HCT116 (cell line): ENCODE data around the gene VEPH1. TPM values are rescaled to one million over a fixed set of nuclear protein-coding genes. Genes with fewer than 3 reads are reported as not detected.

Source experiments
- ATAC-seq: fragments of 200-7000 bp; cut with Tn5 transposase; 2 replicates; pipeline ENCODE4 v1.9.1; 2020; ENCODE audit warnings: mild to moderate bottlenecking, moderate library complexity
- BruUV-seq: library from RNA; stranded (reverse); fragments of 400-500 nt; replicated peaks from 2 replicates; lab custom pipeline; 2021; lab: Mats Ljungman, UMichigan
- CTCF ChIA-PET: fragments of 300-600 bp; sonication (Branson Sonifier 250); formaldehyde crosslinking; loops from one replicate; lab custom pipeline; 2021; ENCODE audit warnings: antibody characterized with exemption; lab: Charles Lee
- POLR2A ChIA-PET: fragments of 300-600, 350-600 bp; sonication (Branson Sonifier 250); formaldehyde crosslinking; loops from one replicate; lab custom pipeline; 2021; ENCODE audit warnings: antibody characterized with exemption; lab: Charles Lee
- RAD21 ChIA-PET, 2 experiments: fragments of 300-600 bp; sonication (Branson Sonifier 250); formaldehyde crosslinking; loops; one replicate each; lab custom pipeline; 2023; ENCODE audit warnings: low total read pairs in 2 of 2; ENCODE audit not compliant: uncharacterized antibody in 2 of 2, unreplicated experiment in 2 of 2, low non-redundant PET in 1 of 2; lab: Charles Lee
- DNase-seq: peaks from one replicate; pipeline ENCODE4 v3.0.0-alpha.2; 2010; ENCODE audit warnings: low read depth, low spot score
- H2AFZ ChIP-seq: fragments of 200-600 bp; shearing (Covaris generic), sonication (generic); 2 replicates; pipeline ENCODE4 v1.6.1; 2017; ENCODE audit warnings: low read depth, mixed run types, mixed read lengths, antibody characterized with exemption, low read length; ENCODE audit not compliant: poor library complexity, severe bottlenecking
- H3K27ac ChIP-seq: 2 replicates; pipeline ENCODE4 v1.5.1; 2012; ENCODE audit warnings: low read depth, low read length
- H3K27me3 ChIP-seq: fragments of 200-600 bp; sonication (generic); 2 replicates; pipeline ENCODE4 v1.6.1; 2016; ENCODE audit warnings: mixed run types, low read length, mixed read lengths; ENCODE audit not compliant: insufficient read depth
- H3K36me3 ChIP-seq, 2 experiments: fragments of 200-500 bp in 1 of 2; fragments of 200-600 bp in 1 of 2; sonication (Bioruptor generic) in 1 of 2; sonication (generic) in 1 of 2; 2 replicates each; pipeline versions ENCODE4 v1.5.1 to v1.6.1; 2014 to 2016; ENCODE audit warnings: low read length in 2 of 2, inconsistent platforms in 1 of 2, mixed read lengths in 1 of 2, mixed run types in 1 of 2; ENCODE audit not compliant: insufficient read depth in 2 of 2, control insufficient read depth in 1 of 2
- H3K4me1 ChIP-seq, 2 experiments: fragments of 200-600 bp in 1 of 2; sonication (generic) in 1 of 2; 2 replicates each; pipeline versions ENCODE4 v1.5.1 to v1.6.1; 2012 to 2017; ENCODE audit warnings: low read length in 2 of 2, inconsistent platforms in 1 of 2, mild to moderate bottlenecking in 1 of 2, mixed read lengths in 1 of 2, mixed run types in 1 of 2, moderate library complexity in 1 of 2; ENCODE audit not compliant: insufficient read depth in 2 of 2, control insufficient read depth in 1 of 2
- H3K4me2 ChIP-seq: fragments of 200-600 bp; sonication (generic); 2 replicates; pipeline ENCODE4 v1.6.1; 2017; ENCODE audit warnings: mixed run types, low read length, mixed read lengths
- H3K4me3 ChIP-seq, 2 experiments: fragments of 200-600 bp in 1 of 2; sonication (generic) in 1 of 2; replicated peaks in 1 of 2; 2 replicates each; pipeline ENCODE4 v1.5.1; 2011 to 2016; ENCODE audit warnings: low read length in 2 of 2, control low read depth in 1 of 2, low read depth in 1 of 2, mild to moderate bottlenecking in 1 of 2, mixed read lengths in 1 of 2, mixed run types in 1 of 2
- H3K79me2 ChIP-seq: fragments of 200-600 bp; sonication (generic); 2 replicates; pipeline ENCODE4 v1.6.1; 2017; ENCODE audit warnings: mild to moderate bottlenecking, mixed run types, low read length, moderate library complexity, mixed read lengths; ENCODE audit not compliant: insufficient read depth
- H3K9ac ChIP-seq: fragments of 200-600 bp; sonication (generic); 2 replicates; pipeline ENCODE4 v1.6.1; 2016; ENCODE audit warnings: low read length, mixed read lengths
- H3K9me2 ChIP-seq: fragments of 200-600 bp; sonication (generic), shearing (Covaris generic); 2 replicates; pipeline ENCODE4 v1.6.1; 2017; ENCODE audit warnings: mixed run types, mild to moderate bottlenecking, moderate library complexity; ENCODE audit not compliant: insufficient read depth
- H3K9me3 ChIP-seq, 2 experiments: fragments of 200-500 bp in 1 of 2; fragments of 200-600 bp in 1 of 2; sonication (Bioruptor generic) in 1 of 2; sonication (generic) in 1 of 2; 2 replicates each; pipeline ENCODE4 v1.6.1; 2014 to 2017; ENCODE audit warnings: low read length in 2 of 2, mixed read lengths in 2 of 2, inconsistent platforms in 1 of 2, low read depth in 1 of 2, mild to moderate bottlenecking in 1 of 2, mixed run types in 1 of 2, moderate library complexity in 1 of 2; ENCODE audit not compliant: control insufficient read depth in 1 of 2, insufficient read depth in 1 of 2
- H4K20me1 ChIP-seq: fragments of 200-600 bp; sonication (generic), shearing (Covaris generic); 2 replicates; pipeline ENCODE4 v1.6.1; 2017; ENCODE audit warnings: mixed run types, mild to moderate bottlenecking, moderate library complexity; ENCODE audit not compliant: insufficient read depth
- EGR1 ChIP-seq: IDR thresholded peaks from 2 replicates; pipeline ENCODE4 v1.6.1; 2012; ENCODE audit warnings: low read depth
- ELF1 ChIP-seq: IDR thresholded peaks from 2 replicates; pipeline ENCODE4 v1.6.1; 2012; ENCODE audit warnings: low read depth, borderline replicate concordance
- EZH2 ChIP-seq: fragments of 200-600 bp; sonication (generic); IDR thresholded peaks from 2 replicates; pipeline ENCODE4 v1.6.1; 2017; ENCODE audit warnings: antibody characterized with exemption, mixed run types
- EZH2phosphoT487 ChIP-seq: fragments of 200-600 bp; IDR thresholded peaks from 2 replicates; pipeline ENCODE4 v1.6.1; 2018; ENCODE audit warnings: antibody characterized with exemption, borderline replicate concordance
- FOSL1 ChIP-seq: IDR thresholded peaks from 2 replicates; pipeline ENCODE4 v1.6.1; 2012; ENCODE audit warnings: low read depth
- JUND ChIP-seq: IDR thresholded peaks from 2 replicates; pipeline ENCODE4 v1.6.1; 2012
- POLR2A ChIP-seq: IDR thresholded peaks from 2 replicates; pipeline ENCODE4 v1.7.0; 2011; ENCODE audit warnings: borderline replicate concordance; ENCODE audit not compliant: insufficient read depth, insufficient read length; ENCODE audit errors: extremely low read depth
- RAD21 ChIP-seq: IDR thresholded peaks from 2 replicates; pipeline ENCODE4 v1.6.1; 2012; ENCODE audit warnings: low read depth, mild to moderate bottlenecking
- SP1 ChIP-seq: IDR thresholded peaks from 2 replicates; pipeline ENCODE4 v1.6.1; 2012; ENCODE audit warnings: low read depth
- SRF ChIP-seq: IDR thresholded peaks from 2 replicates; pipeline ENCODE4 v1.6.1; 2012; ENCODE audit warnings: low read depth
- TCF7L2 ChIP-seq: IDR thresholded peaks from 2 replicates; pipeline ENCODE4 v1.7.0; 2011; ENCODE audit warnings: borderline replicate concordance, inconsistent platforms; ENCODE audit not compliant: insufficient read depth, insufficient read length; ENCODE audit errors: extremely low read depth
- intact Hi-C: fragments of 100-400 bp; cut with micrococcal nuclease; formaldehyde crosslinking; loops from 2 replicates; pipeline ENCODE4 v1.10.0; 2022
- total RNA-seq: library from RNA; stranded (reverse); gene quantifications from one replicate; pipeline ENCODE4 v1.2.1, GENCODE V29; 2021; ENCODE audit not compliant: unreplicated experiment
- TF ChIP-seq, protein P1 (sequence below), 3 experiments: fragments of 200-600 bp in 1 of 3; sonication (generic) in 1 of 3; IDR thresholded peaks in 2 of 3; conservative IDR thresholded peaks in 1 of 3; 2 replicates each; pipeline ENCODE4 v1.5.1; 2012 to 2017; ENCODE audit warnings: low read depth in 2 of 3, low read length in 2 of 3, antibody characterized with exemption in 1 of 3, borderline replicate concordance in 1 of 3, control low read depth in 1 of 3, mild to moderate bottlenecking in 1 of 3, mixed read lengths in 1 of 3, mixed run types in 1 of 3, moderate library complexity in 1 of 3; ENCODE audit not compliant: insufficient read depth in 1 of 3
- TF ChIP-seq, protein P2 (sequence below): IDR thresholded peaks from 2 replicates; pipeline ENCODE4 v1.6.1; 2012; ENCODE audit warnings: low read depth

The VEPH1 gene
- total RNA-seq, 1 experiment from 2014 or later: 4.9 TPM

DNA sequence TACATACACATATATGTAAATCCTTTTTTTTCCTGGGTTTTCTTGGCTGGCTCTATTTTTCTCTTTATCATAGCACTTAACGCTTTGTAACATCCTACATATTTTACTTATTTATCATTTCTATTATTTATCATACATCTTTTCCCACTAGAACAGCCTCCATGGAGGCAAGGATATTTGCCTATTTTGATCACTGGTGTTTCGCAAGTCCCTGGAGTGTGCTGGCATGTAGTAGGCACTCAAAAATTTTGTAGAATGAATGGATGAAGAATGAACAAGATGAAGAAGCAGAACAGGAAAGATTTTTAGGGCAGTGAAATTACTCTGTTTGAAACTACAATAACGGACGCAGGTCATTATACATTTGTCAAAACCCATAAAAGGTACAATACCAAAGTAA lies 149.6 kb downstream of the VEPH1 start:
- CTCF ChIA-PET: interaction anchor here (0.7 kb wide), 1 partner anchor 11 kb away, joined by 3 read pairs; no protein-coding TSS in a partner anchor
- TF ChIP-seq RAD21 (no peak), FOSL1 (no peak), POLR2A (no peak), EZH2 (no peak), EZH2phosphoT487 (no peak), TCF7L2 (no peak), EGR1 (no peak), SRF (no peak), SP1 (no peak), ELF1 (no peak), JUND (no peak)
- TF ChIP-seq, protein P1, sequence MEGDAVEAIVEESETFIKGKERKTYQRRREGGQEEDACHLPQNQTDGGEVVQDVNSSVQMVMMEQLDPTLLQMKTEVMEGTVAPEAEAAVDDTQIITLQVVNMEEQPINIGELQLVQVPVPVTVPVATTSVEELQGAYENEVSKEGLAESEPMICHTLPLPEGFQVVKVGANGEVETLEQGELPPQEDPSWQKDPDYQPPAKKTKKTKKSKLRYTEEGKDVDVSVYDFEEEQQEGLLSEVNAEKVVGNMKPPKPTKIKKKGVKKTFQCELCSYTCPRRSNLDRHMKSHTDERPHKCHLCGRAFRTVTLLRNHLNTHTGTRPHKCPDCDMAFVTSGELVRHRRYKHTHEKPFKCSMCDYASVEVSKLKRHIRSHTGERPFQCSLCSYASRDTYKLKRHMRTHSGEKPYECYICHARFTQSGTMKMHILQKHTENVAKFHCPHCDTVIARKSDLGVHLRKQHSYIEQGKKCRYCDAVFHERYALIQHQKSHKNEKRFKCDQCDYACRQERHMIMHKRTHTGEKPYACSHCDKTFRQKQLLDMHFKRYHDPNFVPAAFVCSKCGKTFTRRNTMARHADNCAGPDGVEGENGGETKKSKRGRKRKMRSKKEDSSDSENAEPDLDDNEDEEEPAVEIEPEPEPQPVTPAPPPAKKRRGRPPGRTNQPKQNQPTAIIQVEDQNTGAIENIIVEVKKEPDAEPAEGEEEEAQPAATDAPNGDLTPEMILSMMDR (IDR thresholded peaks at IDR 0.05 in 2 of 3, conservative IDR thresholded peaks at IDR 0.05 in 1 of 3; ENCODE audit: borderline replicate concordance in 1 of 3, insufficient read depth in 1 of 3, low read depth in 2 of 3, low read length in 2 of 3): no peak
- TF ChIP-seq, protein P2, sequence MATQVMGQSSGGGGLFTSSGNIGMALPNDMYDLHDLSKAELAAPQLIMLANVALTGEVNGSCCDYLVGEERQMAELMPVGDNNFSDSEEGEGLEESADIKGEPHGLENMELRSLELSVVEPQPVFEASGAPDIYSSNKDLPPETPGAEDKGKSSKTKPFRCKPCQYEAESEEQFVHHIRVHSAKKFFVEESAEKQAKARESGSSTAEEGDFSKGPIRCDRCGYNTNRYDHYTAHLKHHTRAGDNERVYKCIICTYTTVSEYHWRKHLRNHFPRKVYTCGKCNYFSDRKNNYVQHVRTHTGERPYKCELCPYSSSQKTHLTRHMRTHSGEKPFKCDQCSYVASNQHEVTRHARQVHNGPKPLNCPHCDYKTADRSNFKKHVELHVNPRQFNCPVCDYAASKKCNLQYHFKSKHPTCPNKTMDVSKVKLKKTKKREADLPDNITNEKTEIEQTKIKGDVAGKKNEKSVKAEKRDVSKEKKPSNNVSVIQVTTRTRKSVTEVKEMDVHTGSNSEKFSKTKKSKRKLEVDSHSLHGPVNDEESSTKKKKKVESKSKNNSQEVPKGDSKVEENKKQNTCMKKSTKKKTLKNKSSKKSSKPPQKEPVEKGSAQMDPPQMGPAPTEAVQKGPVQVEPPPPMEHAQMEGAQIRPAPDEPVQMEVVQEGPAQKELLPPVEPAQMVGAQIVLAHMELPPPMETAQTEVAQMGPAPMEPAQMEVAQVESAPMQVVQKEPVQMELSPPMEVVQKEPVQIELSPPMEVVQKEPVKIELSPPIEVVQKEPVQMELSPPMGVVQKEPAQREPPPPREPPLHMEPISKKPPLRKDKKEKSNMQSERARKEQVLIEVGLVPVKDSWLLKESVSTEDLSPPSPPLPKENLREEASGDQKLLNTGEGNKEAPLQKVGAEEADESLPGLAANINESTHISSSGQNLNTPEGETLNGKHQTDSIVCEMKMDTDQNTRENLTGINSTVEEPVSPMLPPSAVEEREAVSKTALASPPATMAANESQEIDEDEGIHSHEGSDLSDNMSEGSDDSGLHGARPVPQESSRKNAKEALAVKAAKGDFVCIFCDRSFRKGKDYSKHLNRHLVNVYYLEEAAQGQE: no peak
- RAD21 ChIA-PET: no interaction called here
- H3K4me2 ChIP-seq: no peak overlapping the region
- no peak overlapping the region for H3K27ac ChIP-seq
- H3K9me2 ChIP-seq: no peaks in the 10 kb centered on the region
- H4K20me1 ChIP-seq: no peaks in the 10 kb centered on the region
- POLR2A ChIA-PET: no interaction called here
- no peak for ATAC-seq
- H3K27me3 ChIP-seq: no peaks in the 10 kb centered on the region
- no peaks in the 10 kb centered on the region for H3K9me3 ChIP-seq
- intact Hi-C loops: no loop called here
- no peaks in the 10 kb centered on the region for H3K4me1 ChIP-seq
- H3K4me3 ChIP-seq: no peak overlapping the region
- H3K36me3 ChIP-seq: no peaks in the 10 kb centered on the region
- no peak for DNase-seq
- BruUV-seq: no TSS peak
- H3K9ac ChIP-seq: no peak overlapping the region
- H3K79me2 ChIP-seq: no peaks in the 10 kb centered on the region
- H2AFZ ChIP-seq: no peak overlapping the region
